ENCODE results near the gene KLF11.

Gene KLF11

GRCh38 chr2:10075101-10075500 is 31.8 kb downstream of the KLF11 start:
- DNase-seq (ENCODE audit: low spot score), result no peak
- in situ Hi-C loops (cut with MboI; ENCODE audit: low sequenced_read_pairs, unreplicated experiment), result no loop called here
- TF ChIP-seq CTCF (IDR thresholded peaks at IDR 0.05; ENCODE audit: borderline replicate concordance, control extremely low read depth, extremely low read depth, insufficient read depth, missing control alignments), result no peak

- DNase-seq (ENCODE audit: low spot score), result no peak
- no peak for TF ChIP-seq CTCF (IDR thresholded peaks at IDR 0.05; ENCODE audit: borderline replicate concordance, control extremely low read depth, extremely low read depth, insufficient read depth, missing control alignments)
- in situ Hi-C loops (cut with MboI; ENCODE audit: low sequenced_read_pairs, unreplicated experiment), result no loop called here
Measured at GRCh38 chr2:10075571-10076209, 32.3 kb downstream of the KLF11 start.

GRCh38 chr2:10076511-10076910 is 33.2 kb downstream of the KLF11 start:
- in situ Hi-C loops (cut with MboI; ENCODE audit: low sequenced_read_pairs, unreplicated experiment), result no loop called here
- no peak for TF ChIP-seq CTCF (IDR thresholded peaks at IDR 0.05; ENCODE audit: borderline replicate concordance, control extremely low read depth, extremely low read depth, insufficient read depth, missing control alignments)
- DNase-seq (ENCODE audit: low spot score), result no peak

GRCh38 chr2:10076988-10077527 is 33.7 kb downstream of the KLF11 start:
- DNase-seq (ENCODE audit: low spot score), result no peak
- in situ Hi-C loops (cut with MboI; ENCODE audit: low sequenced_read_pairs, unreplicated experiment), result no loop called here
- TF ChIP-seq CTCF (IDR thresholded peaks at IDR 0.05; ENCODE audit: borderline replicate concordance, control extremely low read depth, extremely low read depth, insufficient read depth, missing control alignments), result no peak

GRCh38 chr2:10078001-10078400 is 34.7 kb downstream of the KLF11 start:
- in situ Hi-C loops (cut with MboI; ENCODE audit: low sequenced_read_pairs, unreplicated experiment), result no loop called here
- no peak for TF ChIP-seq CTCF (IDR thresholded peaks at IDR 0.05; ENCODE audit: borderline replicate concordance, control extremely low read depth, extremely low read depth, insufficient read depth, missing control alignments)
- DNase-seq (ENCODE audit: low spot score), result no peak

GRCh38 chr2:10078704-10079265 is 35.4 kb downstream of the KLF11 start:
- in situ Hi-C loops (cut with MboI; ENCODE audit: low sequenced_read_pairs, unreplicated experiment), result no loop called here
- no peak for DNase-seq (ENCODE audit: low spot score)
- no peak for TF ChIP-seq CTCF (IDR thresholded peaks at IDR 0.05; ENCODE audit: borderline replicate concordance, control extremely low read depth, extremely low read depth, insufficient read depth, missing control alignments)

Data from GM13976 (cell line).